Raji (cell line): Measurements from ENCODE around the gene OMG.

Experiments
- POLR2A ChIP-seq: IDR thresholded peaks from 2 replicates; pipeline ENCODE4 v1.6.1; 2011; ENCODE audit warnings: low read depth, low read length, control low read depth; ENCODE audit not compliant: insufficient read depth

Gene OMG

DNA sequence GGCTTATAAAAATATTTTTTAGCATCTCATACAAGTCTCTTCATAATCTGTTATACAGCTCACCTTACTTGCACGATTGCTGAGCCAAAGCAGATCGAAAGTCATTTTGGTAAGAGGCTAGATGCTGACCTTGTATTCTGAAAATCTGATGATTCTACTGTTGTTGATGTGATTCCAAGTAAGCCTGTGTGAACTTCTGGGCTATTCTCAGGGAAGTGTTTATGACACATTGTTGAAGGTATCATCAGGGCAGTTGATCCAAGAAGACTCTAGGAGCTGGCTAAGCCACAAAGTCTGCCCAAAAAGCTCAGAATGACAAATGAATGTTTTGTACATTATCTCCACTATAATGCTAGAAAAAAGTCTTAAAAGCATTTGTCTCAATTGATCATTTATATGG, 16.0 kb downstream of the OMG start:
- TF ChIP-seq POLR2A = no peak

GRCh38 chr17:31279401-31279800, 17.6 kb downstream of the OMG start:
- TF ChIP-seq POLR2A = no peak

GRCh38 chr17:31275116-31275515, 21.9 kb downstream of the OMG start:
- TF ChIP-seq POLR2A = no peak

DNA sequence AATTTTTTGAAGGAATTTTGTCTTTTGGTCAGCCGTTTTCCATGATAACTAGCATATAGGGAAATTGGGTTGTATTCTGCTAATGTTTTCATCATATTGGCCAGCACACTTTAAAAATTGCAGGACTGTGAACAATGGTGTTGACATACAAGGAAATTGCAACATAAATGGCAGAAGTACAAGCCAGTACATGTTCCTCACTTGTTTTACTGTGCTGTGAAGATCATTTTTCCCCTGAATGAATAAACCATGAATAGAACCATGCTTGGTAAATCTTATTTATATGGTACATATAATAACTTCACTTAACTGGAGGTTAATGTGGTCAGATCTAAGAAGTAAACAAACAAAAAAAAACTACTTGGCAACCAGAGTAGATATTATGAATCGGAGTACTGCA, 22.8 kb downstream of the OMG start:
- no peak for TF ChIP-seq POLR2A

- TF ChIP-seq POLR2A = no peak
Observed at GRCh38 chr17:31273516-31273915, 23.5 kb downstream of the OMG start.

- TF ChIP-seq POLR2A = no peak
Observed at GRCh38 chr17:31272803-31273202, 24.2 kb downstream of the OMG start.

DNA sequence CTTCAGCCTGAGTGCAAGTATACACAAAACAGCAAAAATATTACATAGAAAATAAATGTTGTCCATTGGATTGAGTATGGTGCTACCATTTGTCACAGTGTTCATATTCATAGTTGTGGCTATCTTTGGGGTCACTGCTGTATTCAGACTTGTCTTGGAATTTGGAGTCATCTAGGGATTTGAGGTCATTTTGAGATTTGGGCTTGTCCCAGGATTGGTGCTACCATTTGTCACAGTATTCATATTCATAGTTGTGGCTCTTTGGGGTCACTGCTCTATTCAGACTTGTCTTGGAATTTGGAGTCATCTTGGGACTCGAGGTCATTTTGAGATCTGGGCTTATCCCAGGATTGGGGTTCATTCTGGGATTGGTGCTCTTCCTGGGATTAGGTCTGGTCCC, 24.8 kb downstream of the OMG start:
- TF ChIP-seq POLR2A = no peak

- no peak for TF ChIP-seq POLR2A
Observed at GRCh38 chr17:31269578-31269983, 27.5 kb downstream of the OMG start.

DNA sequence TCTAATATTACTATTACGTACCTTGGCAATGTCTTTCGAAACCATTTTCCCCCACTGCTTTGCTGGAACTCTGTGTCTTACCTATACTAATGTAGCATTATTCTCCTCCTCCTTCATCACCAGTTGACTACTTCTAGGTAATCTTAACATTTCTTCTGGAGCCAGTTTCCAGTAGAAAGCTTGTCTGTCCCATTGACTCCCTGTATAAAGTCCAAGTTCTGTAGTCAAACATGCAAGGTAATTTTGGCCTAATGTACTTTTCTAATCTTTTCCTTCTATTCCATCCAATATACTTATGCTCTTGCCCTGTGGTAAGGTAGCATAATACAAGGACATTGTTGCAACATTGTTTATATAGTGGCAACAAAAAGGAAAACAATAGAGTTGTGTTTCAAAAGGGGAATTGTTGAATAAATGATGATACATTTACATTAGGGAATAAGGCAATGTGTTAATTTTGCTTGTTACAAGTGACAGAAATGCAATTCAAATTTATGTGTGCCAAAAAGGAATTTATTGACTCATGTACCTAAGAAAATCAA, 27.9 kb downstream of the OMG start:
- no peak for TF ChIP-seq POLR2A

DNA sequence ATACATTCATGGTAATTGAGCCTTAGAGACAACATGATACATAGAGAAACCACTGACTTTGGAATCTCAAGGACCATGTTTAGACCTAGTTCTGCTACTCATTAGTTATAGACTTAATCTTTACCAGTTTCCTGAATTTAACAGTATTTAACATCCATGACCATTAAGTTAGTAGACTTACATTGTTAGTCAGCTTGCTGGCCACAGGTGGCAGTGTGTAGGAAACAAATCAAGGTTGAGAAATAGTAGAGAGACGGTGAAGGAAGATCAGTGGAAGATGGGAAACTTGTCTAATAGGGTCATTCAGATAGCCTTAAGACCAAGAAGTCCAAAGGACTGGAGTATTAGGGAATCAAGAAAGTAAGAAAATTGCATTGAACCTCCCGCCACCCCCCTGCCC, 31.0 kb downstream of the OMG start:
- no peak for TF ChIP-seq POLR2A

- TF ChIP-seq POLR2A = no peak
Observed at GRCh38 chr17:31261601-31262000, 35.4 kb downstream of the OMG start.

DNA sequence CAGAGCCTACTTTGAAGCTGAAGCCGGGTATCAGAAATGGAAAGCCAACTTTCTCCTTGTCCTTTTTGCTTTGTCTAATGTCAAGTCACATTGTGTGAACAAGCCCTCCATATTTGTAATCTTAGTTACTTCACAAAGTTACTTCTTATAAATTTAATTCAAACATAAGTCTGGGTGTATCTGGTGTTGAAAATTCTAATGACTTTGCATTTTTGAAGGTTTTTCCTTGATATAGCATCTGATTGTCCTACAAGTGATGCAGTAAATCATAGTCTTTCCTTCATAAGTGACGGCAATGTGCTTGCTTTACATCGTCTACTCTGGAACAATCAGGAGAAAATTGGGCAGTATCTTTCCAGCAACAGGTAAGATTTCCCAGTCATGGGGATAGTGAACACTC, 36.9 kb downstream of the OMG start:
- no peak for TF ChIP-seq POLR2A

DNA sequence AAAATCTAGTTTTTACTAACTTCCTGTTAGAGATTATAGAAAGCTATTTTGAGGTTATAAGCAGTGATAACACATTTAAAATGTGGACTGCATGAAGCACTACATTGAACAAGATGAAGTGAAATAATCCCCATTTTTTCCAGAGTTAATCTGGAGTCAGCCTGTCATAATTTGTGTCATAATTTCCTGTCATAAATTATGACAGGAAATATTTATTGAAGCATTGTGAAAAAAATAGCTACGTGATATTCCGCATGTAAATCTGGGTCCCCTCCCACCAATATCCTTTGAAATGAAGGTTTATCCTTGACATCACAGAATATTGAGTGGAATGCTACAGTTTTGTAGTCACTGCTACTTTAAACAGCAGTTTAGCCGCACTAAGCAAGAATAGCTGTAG, 40.1 kb downstream of the OMG start:
- TF ChIP-seq POLR2A = no peak

DNA sequence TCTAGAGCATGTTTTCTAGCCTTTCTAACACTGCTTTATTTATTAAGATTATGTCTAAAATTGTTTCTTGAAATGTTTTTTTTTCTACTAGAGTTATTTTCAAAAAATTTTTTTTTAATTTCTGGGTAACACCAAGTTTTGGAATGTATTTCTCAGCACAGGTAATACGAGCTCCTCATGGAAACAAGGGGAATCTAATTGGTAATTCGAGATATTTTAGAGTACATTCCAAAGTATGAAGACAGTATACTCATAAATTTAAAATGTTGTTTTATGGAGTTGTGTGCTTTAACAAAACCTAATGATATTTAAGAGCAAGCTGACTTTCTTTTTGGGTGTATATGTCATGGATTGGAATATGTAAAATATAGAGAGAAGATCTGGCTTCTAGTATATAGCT, 42.4 kb downstream of the OMG start:
- TF ChIP-seq POLR2A = no peak

GRCh38 chr17:31252741-31253140, 44.3 kb downstream of the OMG start:
- no peak for TF ChIP-seq POLR2A

DNA sequence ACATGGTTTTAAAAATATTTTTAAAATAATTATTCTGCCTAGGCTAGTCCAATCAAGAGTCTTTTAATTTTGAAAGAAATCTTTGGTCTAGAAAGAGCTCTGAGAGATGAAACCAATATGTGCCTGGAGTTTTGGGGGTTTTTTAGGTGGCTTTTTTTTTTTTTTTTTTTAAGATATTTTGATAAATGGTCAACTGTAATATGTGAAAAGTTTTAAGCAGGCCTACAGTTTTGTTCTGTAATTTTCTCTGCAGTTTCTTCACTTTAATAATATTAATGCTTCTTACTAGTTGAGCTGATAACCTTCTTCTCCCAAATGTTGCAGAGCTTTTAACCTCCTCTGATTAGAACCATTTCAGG, 45.1 kb downstream of the OMG start:
- no peak for TF ChIP-seq POLR2A

DNA sequence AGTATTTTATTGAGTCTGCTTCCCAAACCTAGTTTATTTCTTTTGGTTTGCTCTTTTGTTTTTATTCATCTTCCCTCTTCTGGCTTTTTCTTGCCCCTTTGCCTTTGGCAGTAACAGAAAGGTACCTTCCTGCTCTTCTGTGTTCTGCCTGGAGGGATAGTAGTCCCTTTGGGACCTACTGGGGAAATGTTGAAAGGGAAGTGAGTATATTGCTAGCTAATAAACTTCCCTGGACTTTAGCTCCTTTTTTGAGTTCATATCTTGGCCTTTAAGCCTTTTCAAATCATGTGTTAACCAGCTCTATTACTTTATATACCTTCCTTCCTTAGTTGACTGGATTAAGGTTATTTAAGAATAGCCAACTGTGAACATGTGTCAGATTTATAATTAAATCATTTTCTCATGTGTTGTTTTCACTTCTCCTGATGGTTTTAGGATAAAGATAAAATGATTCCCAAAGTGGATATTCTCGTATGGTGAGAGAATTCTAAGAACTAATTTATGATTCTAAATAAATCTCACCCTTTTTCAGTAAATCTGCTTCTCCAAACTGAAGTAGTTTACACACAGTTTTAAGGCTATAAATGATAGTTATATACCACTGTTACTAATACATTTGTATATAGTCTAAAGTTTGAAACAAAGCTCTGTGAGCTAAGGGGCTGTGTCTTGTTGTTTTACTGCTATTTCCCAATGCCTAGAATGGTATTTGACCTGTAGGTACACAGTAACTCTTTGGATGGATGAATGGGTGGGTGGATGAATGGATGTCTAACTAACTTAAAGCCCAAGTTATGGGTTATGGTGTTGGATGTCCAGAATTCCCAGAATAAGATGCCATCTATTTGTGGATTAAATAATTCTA, 45.7 kb downstream of the OMG start:
- TF ChIP-seq POLR2A = no peak
